ENCODE results near the gene BFSP1. TPM values are rescaled to one million over a fixed set of nuclear protein-coding genes. Genes with fewer than 3 reads are reported as not detected.

Gene BFSP1
- total RNA-seq, 2 donors from 2014 or later = 9.4 to 12.0 TPM

GRCh38 chr20:17565169-17565845 is 34.1 kb upstream of the BFSP1 start:
- no peak for TF ChIP-seq CTCF (conservative IDR thresholded peaks at IDR 0.05)
- no peak overlapping the region for H3K27ac ChIP-seq (ENCODE audit: low read depth, low read length)

GRCh38 chr20:17562804-17563305 is 31.7 kb upstream of the BFSP1 start:
- WGBS, 2 experiments (ENCODE audit: insufficient coverage in 1 of 2, insufficient read length in 1 of 2) = 89% methylated on average over 2 of the region's 2 CpGs; no CpG with 5 or more reads in 1 of the 2 experiments
- TF ChIP-seq CTCF (conservative IDR thresholded peaks at IDR 0.05) = no peak
- DNase-seq = no peak
- Histone ChIP-seq H3K9me3 (ENCODE audit: control insufficient read depth, low read length) (no peaks in the 10 kb centered on the region), H3K9ac (ENCODE audit: extremely low read depth, low read length, poor library complexity, severe bottlenecking) (no peak overlapping the region), H3K36me3 (ENCODE audit: control insufficient read depth, insufficient read depth, low read length) (no peaks in the 10 kb centered on the region), H3K27me3 (ENCODE audit: control insufficient read depth, insufficient read depth, low read length, poor library complexity, severe bottlenecking) (no peaks in the 10 kb centered on the region), H3K27ac (ENCODE audit: low read depth, low read length) (no peak overlapping the region), H3K4me1 (ENCODE audit: control insufficient read depth, insufficient read depth, low read length) (no peaks in the 10 kb centered on the region), H3K4me3 (ENCODE audit: low read length) (no peak overlapping the region)
- Mint-ChIP-seq H3K9me3 (no peaks in the 10 kb centered on the region), H3K27me3 (ENCODE audit: insufficient read depth) (no peaks in the 10 kb centered on the region), H3K4me1 (peaks cover 14% of the 10 kb centered on the region), H3K4me3 (no peak overlapping the region), H3K36me3 (ENCODE audit: low read depth) (no peaks in the 10 kb centered on the region), H3K27ac (no peak overlapping the region)

More at GRCh38 chr20:17565169-17565845, 34.1 kb upstream of the BFSP1 start:
- Histone ChIP-seq H3K4me1 (ENCODE audit: control insufficient read depth, insufficient read depth, low read length) (no peaks in the 10 kb centered on the region), H3K27me3 (ENCODE audit: control insufficient read depth, insufficient read depth, low read length, poor library complexity, severe bottlenecking) (no peaks in the 10 kb centered on the region), H3K9me3 (ENCODE audit: control insufficient read depth, low read length) (no peaks in the 10 kb centered on the region), H3K4me3 (ENCODE audit: low read length) (no peak overlapping the region), H3K9ac (ENCODE audit: extremely low read depth, low read length, poor library complexity, severe bottlenecking) (no peak overlapping the region), H3K36me3 (ENCODE audit: control insufficient read depth, insufficient read depth, low read length) (no peaks in the 10 kb centered on the region)
- Mint-ChIP-seq H3K9me3 (no peaks in the 10 kb centered on the region), H3K27ac (no peak overlapping the region), H3K36me3 (ENCODE audit: low read depth) (no peaks in the 10 kb centered on the region), H3K4me1 (peaks cover 10% of the 10 kb centered on the region), H3K27me3 (ENCODE audit: insufficient read depth) (no peaks in the 10 kb centered on the region), H3K4me3 (no peak overlapping the region)
- DNase-seq = no peak
- WGBS, 2 experiments (ENCODE audit: insufficient coverage in 1 of 2, insufficient read length in 1 of 2) = 81 to 85% methylated on average over 4 of the region's 4 CpGs

GRCh38 chr20:17560344-17561074 is 29.3 kb upstream of the BFSP1 start:
- WGBS, 2 experiments (ENCODE audit: insufficient coverage in 1 of 2, insufficient read length in 1 of 2) = 89 to 92% methylated on average over 4 to 5 of the region's 5 CpGs
- no peaks in the 10 kb centered on the region for H3K27me3 ChIP-seq (ENCODE audit: control insufficient read depth, insufficient read depth, low read length, poor library complexity, severe bottlenecking)
- no peaks in the 10 kb centered on the region for H3K9me3 Mint-ChIP-seq
- DNase-seq = no peak
- no peaks in the 10 kb centered on the region for H3K4me1 ChIP-seq (ENCODE audit: control insufficient read depth, insufficient read depth, low read length)
- no peaks in the 10 kb centered on the region for H3K36me3 Mint-ChIP-seq (ENCODE audit: low read depth)
- H3K27ac ChIP-seq (ENCODE audit: low read depth, low read length) = no peak overlapping the region
- H3K4me3 ChIP-seq (ENCODE audit: low read length) = no peak overlapping the region
- no peak for TF ChIP-seq CTCF (conservative IDR thresholded peaks at IDR 0.05)
- H3K4me3 Mint-ChIP-seq = no peak overlapping the region
- no peaks in the 10 kb centered on the region for H3K36me3 ChIP-seq (ENCODE audit: control insufficient read depth, insufficient read depth, low read length)
- no peak overlapping the region for H3K9ac ChIP-seq (ENCODE audit: extremely low read depth, low read length, poor library complexity, severe bottlenecking)
- H3K27me3 Mint-ChIP-seq (ENCODE audit: insufficient read depth) = no peaks in the 10 kb centered on the region
- H3K4me1 Mint-ChIP-seq = peaks cover 18% of the 10 kb centered on the region
- H3K9me3 ChIP-seq (ENCODE audit: control insufficient read depth, low read length) = no peaks in the 10 kb centered on the region
- no peak overlapping the region for H3K27ac Mint-ChIP-seq

Data from endodermal cell (in vitro differentiated cells).